Loucy (cell line): ENCODE measurements around the gene DPYSL4.

Source experiments
- H2AFZ ChIP-seq: fragments of 200-600 bp; sonication (generic); 2 replicates; pipeline ENCODE4 v1.6.0; 2016; ENCODE audit warnings: antibody characterized with exemption, mild to moderate bottlenecking, low read length, moderate library complexity
- H3F3A ChIP-seq: fragments of 200-600 bp; 2 replicates; pipeline ENCODE4 v1.6.0; 2016; ENCODE audit warnings: antibody characterized with exemption, low read depth, mild to moderate bottlenecking
- H3K27me3 ChIP-seq: fragments of 200-600 bp; sonication (generic); 2 replicates; pipeline ENCODE4 v1.6.1; 2014; ENCODE audit warnings: low read length, mild to moderate bottlenecking; ENCODE audit not compliant: insufficient read depth, poor library complexity, severe bottlenecking
- H3K36me3 ChIP-seq: fragments of 200-600 bp; sonication (generic); 2 replicates; pipeline ENCODE4 v1.6.1; 2016; ENCODE audit warnings: low read length; ENCODE audit not compliant: insufficient read depth
- H3K4me1 ChIP-seq: fragments of 200-600 bp; sonication (generic); 2 replicates; pipeline ENCODE4 v1.5.1; 2014; ENCODE audit warnings: low read length, mild to moderate bottlenecking; ENCODE audit not compliant: insufficient read depth, poor library complexity, severe bottlenecking
- H3K4me2 ChIP-seq: fragments of 200-600 bp; sonication (generic); 2 replicates; pipeline ENCODE4 v1.6.0; 2014; ENCODE audit warnings: antibody characterized with exemption, low read length, low read depth, mild to moderate bottlenecking; ENCODE audit not compliant: poor library complexity, severe bottlenecking
- H3K4me3 ChIP-seq: fragments of 200-600 bp; sonication (generic); 2 replicates; pipeline ENCODE4 v1.5.1; 2014; ENCODE audit warnings: low read length, mild to moderate bottlenecking, mixed read lengths; ENCODE audit not compliant: poor library complexity, severe bottlenecking
- H3K79me2 ChIP-seq: fragments of 200-600 bp; sonication (generic); 2 replicates; pipeline ENCODE4 v1.6.1; 2014; ENCODE audit warnings: low read length; ENCODE audit not compliant: insufficient read depth
- H3K9ac ChIP-seq: fragments of 200-600 bp; sonication (generic); 2 replicates; pipeline ENCODE4 v1.6.0; 2014; ENCODE audit warnings: mild to moderate bottlenecking, low read depth, low read length, moderate library complexity; ENCODE audit not compliant: poor library complexity, severe bottlenecking
- H3K9me2 ChIP-seq: fragments of 200-600 bp; sonication (generic); replicated peaks from 2 replicates; pipeline ENCODE4 v1.6.1; 2016; ENCODE audit warnings: low read depth, low read length, mixed read lengths
- H3K9me3 ChIP-seq: fragments of 200-600 bp; sonication (generic); 2 replicates; pipeline ENCODE4 v1.6.1; 2014; ENCODE audit warnings: mild to moderate bottlenecking, antibody characterized with exemption, low read length, low read depth; ENCODE audit not compliant: insufficient read depth
- H4K20me1 ChIP-seq: fragments of 200-600 bp; sonication (generic); 2 replicates; pipeline ENCODE4 v1.6.0; 2014; ENCODE audit warnings: antibody characterized with exemption, low read length, mild to moderate bottlenecking; ENCODE audit not compliant: insufficient read depth, poor library complexity, severe bottlenecking
- CTCF ChIP-seq: fragments of 200-600 bp; sonication (generic); conservative IDR thresholded peaks from 2 replicates; pipeline ENCODE4 v1.5.1; 2014; ENCODE audit warnings: mild to moderate bottlenecking, antibody characterized with exemption, low read length
- EZH2phosphoT487 ChIP-seq: fragments of 200-600 bp; IDR thresholded peaks from 2 replicates; pipeline ENCODE4 v1.6.1; 2018; ENCODE audit warnings: antibody characterized with exemption, mild to moderate bottlenecking, moderate library complexity, borderline replicate concordance

DPYSL4 gene

DNA sequence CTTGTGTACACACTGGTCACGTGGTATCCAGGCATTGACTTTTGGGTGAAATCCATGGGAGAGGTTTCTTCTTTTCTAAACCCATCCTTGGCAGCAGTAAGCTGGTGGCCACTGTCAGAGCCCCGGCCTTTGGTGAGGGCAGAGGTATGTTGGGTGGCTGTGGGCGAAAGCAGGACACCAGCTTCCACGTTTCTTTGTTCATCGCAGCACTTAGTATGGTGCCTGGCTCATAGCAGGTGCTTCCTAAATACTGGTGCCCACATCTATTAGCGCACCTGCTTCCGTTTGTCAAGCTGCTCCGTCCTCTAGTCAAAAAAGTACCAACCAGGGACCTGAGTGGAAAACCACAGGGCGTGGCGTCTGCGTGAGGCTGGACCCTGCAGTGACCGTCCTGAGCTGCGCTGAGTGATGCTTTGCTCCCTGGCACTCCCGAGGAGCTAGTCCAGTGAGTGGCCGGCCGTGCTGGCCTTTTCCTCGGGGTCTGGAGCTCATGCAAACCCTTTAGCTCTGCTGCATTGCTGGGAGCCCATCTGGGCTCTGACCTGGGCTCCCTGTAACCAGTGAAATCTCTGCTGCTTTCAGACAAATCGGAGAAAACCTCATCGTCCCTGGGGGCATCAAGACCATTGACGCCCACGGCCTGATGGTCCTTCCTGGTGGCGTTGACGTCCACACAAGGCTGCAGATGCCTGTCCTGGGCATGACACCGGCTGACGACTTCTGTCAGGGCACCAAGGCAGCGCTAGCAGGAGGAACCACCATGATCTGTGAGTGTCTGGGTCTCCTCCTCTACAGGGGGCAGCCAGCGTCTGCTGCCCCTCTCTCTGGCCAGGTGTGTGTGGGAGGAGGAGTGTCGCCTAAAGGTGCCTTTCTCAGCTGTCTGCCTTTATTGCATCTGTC, 5.6 kb downstream of the DPYSL4 start:
- H3K4me1 ChIP-seq = no peaks in the 10 kb centered on the region

DNA sequence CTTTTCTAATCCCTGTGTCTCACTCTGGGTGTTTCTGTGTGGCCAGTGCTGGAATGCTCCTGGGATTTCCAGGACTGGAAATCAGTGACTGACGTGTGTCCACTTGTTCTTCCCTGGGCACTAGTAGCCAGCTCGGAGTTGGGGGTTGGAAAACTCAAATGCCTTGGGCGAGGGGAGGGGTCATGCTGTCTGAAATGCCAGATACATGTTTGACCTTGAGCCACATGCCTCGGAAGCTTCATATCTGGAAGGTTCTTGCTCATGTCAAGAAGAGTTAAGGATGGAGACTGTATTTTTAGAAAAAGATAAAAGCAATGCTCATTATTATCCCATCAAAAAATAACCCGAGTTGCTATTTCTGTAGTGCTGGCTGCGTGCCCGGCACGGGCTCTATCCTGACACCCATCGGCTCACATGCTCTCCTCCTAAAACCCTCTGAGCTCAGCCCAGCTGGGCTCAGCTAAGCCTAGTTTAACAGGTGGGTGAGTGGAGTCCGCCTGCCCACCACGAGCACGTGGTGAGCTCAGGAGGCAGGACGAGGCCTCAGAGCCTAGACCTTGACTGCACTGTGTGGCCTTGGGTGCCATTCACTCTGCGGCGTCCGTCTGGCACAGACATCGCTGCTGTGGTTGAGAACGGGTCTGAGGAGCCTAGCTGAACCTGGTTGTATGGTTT, 6.4 kb downstream of the DPYSL4 start:
- TF ChIP-seq EZH2phosphoT487 = no peak
- TF ChIP-seq CTCF = no peak
- no peaks in the 10 kb centered on the region for H3K36me3 ChIP-seq
- no peak overlapping the region for H3K4me2 ChIP-seq
- no peaks in the 10 kb centered on the region for H3K27me3 ChIP-seq
- no peaks in the 10 kb centered on the region for H4K20me1 ChIP-seq
- no peaks in the 10 kb centered on the region for H3K4me1 ChIP-seq
- H2AFZ ChIP-seq = no peak overlapping the region
- H3K9me3 ChIP-seq = no peaks in the 10 kb centered on the region
- H3K79me2 ChIP-seq = no peaks in the 10 kb centered on the region
- no peak overlapping the region for H3K9ac ChIP-seq
- no peaks in the 10 kb centered on the region for H3F3A ChIP-seq
- no peaks in the 10 kb centered on the region for H3K9me2 ChIP-seq
- no peak overlapping the region for H3K4me3 ChIP-seq

More for the DNA sequence above, 5.6 kb downstream of the DPYSL4 start:
- Histone ChIP-seq H3K79me2 (no peaks in the 10 kb centered on the region), H3K4me2 (no peak overlapping the region), H3F3A (no peaks in the 10 kb centered on the region), H3K36me3 (no peaks in the 10 kb centered on the region), H3K4me3 (no peak overlapping the region), H2AFZ (no peak overlapping the region), H3K27me3 (no peaks in the 10 kb centered on the region), H3K9me2 (no peaks in the 10 kb centered on the region), H3K9ac (no peak overlapping the region), H3K9me3 (no peaks in the 10 kb centered on the region), H4K20me1 (no peaks in the 10 kb centered on the region)
- TF ChIP-seq CTCF (no peak), EZH2phosphoT487 (no peak)

- Histone ChIP-seq H4K20me1 (no peaks in the 10 kb centered on the region), H3K9me2 (no peaks in the 10 kb centered on the region)
Observed at GRCh38 chr10:132193907-132194552, 7.3 kb downstream of the DPYSL4 start.

More at GRCh38 chr10:132193907-132194552, 7.3 kb downstream of the DPYSL4 start:
- no peaks in the 10 kb centered on the region for H3K9me3 ChIP-seq
- no peak overlapping the region for H2AFZ ChIP-seq
- H3F3A ChIP-seq = no peaks in the 10 kb centered on the region
- H3K79me2 ChIP-seq = no peaks in the 10 kb centered on the region
- H3K36me3 ChIP-seq = no peaks in the 10 kb centered on the region
- H3K4me1 ChIP-seq = no peaks in the 10 kb centered on the region
- TF ChIP-seq EZH2phosphoT487 = no peak
- TF ChIP-seq CTCF = no peak
- H3K27me3 ChIP-seq = no peaks in the 10 kb centered on the region
- no peak overlapping the region for H3K4me3 ChIP-seq
- H3K9ac ChIP-seq = no peak overlapping the region
- no peak overlapping the region for H3K4me2 ChIP-seq
